HUES6 (cell line): ENCODE results near the gene UBTD2.

Experiments
- H3K27ac ChIP-seq: 2 replicates; pipeline ENCODE4 v1.7.0; 2013; ENCODE audit warnings: low read depth, mild to moderate bottlenecking, low read length, inconsistent platforms
- H3K27me3 ChIP-seq: 2 replicates; pipeline ENCODE4 v1.6.1; 2013; ENCODE audit warnings: low read length; ENCODE audit not compliant: control insufficient read depth, insufficient read depth
- H3K36me3 ChIP-seq: 2 replicates; pipeline ENCODE4 v1.6.1; 2013; ENCODE audit warnings: low read length; ENCODE audit not compliant: control insufficient read depth, insufficient read depth
- H3K4me1 ChIP-seq: 2 replicates; pipeline ENCODE4 v1.6.1; 2013; ENCODE audit warnings: low read length; ENCODE audit not compliant: control insufficient read depth, insufficient read depth
- H3K4me3 ChIP-seq: 2 replicates; pipeline ENCODE4 v1.5.1; 2013; ENCODE audit warnings: low read depth, low read length
- H3K9ac ChIP-seq: one replicate; pipeline ENCODE4 v1.6.1; 2013; ENCODE audit warnings: mild to moderate bottlenecking, low read length
- H3K9me3 ChIP-seq: 2 replicates; pipeline ENCODE4 v1.6.1; 2013; ENCODE audit warnings: low read depth, low read length; ENCODE audit not compliant: control insufficient read depth, insufficient read depth

The UBTD2 gene

GRCh38 chr5:172276214-172276613 is 7.3 kb downstream of the UBTD2 start:
- no peak overlapping the region for H3K27ac ChIP-seq
- 0 out of 2 replicates have a peak, but pooled peaks cover 3% of the 10 kb centered on the region for H3K36me3 ChIP-seq
- no peak overlapping the region for H3K4me3 ChIP-seq
- H3K9me3 ChIP-seq: no peaks in the 10 kb centered on the region
- no peaks in the 10 kb centered on the region for H3K27me3 ChIP-seq
- no peak overlapping the region for H3K9ac ChIP-seq
- H3K4me1 ChIP-seq: peaks cover 11% of the 10 kb centered on the region

- Histone ChIP-seq H3K4me1 (peaks cover 6% of the 10 kb centered on the region; the same call in 1 of the 2 replicates), H3K9ac (no peak overlapping the region), H3K36me3 (0 out of 2 replicates have a peak, but pooled peaks cover 3% of the 10 kb centered on the region), H3K27ac (no peak overlapping the region), H3K27me3 (no peaks in the 10 kb centered on the region), H3K9me3 (no peaks in the 10 kb centered on the region), H3K4me3 (no peak overlapping the region)
Measured at GRCh38 chr5:172274951-172275753, 8.4 kb downstream of the UBTD2 start.

- H3K9ac ChIP-seq: no peak overlapping the region
- H3K4me1 ChIP-seq: no peaks in the 10 kb centered on the region
- no peak overlapping the region for H3K27ac ChIP-seq
- peaks cover 6% of the 10 kb centered on the region; the same call in 1 of the 2 replicates for H3K36me3 ChIP-seq
- no peaks in the 10 kb centered on the region for H3K9me3 ChIP-seq
- no peak overlapping the region for H3K4me3 ChIP-seq
- H3K27me3 ChIP-seq: no peaks in the 10 kb centered on the region
Measured at GRCh38 chr5:172267943-172268342, 15.6 kb downstream of the UBTD2 start.

GRCh38 chr5:172266676-172267092 is 16.9 kb downstream of the UBTD2 start:
- Histone ChIP-seq H3K27me3 (no peaks in the 10 kb centered on the region), H3K9me3 (no peaks in the 10 kb centered on the region), H3K27ac (no peak overlapping the region), H3K36me3 (peaks cover 6% of the 10 kb centered on the region; the same call in 1 of the 2 replicates), H3K4me1 (no peaks in the 10 kb centered on the region), H3K4me3 (no peak overlapping the region), H3K9ac (no peak overlapping the region)

GRCh38 chr5:172266071-172266675 is 17.4 kb downstream of the UBTD2 start:
- H3K9me3 ChIP-seq: no peaks in the 10 kb centered on the region
- peaks cover 1% of the 10 kb centered on the region; the same call in 1 of the 2 replicates for H3K4me1 ChIP-seq
- no peak overlapping the region for H3K4me3 ChIP-seq
- H3K36me3 ChIP-seq: peaks cover 6% of the 10 kb centered on the region; the same call in 1 of the 2 replicates
- no peak overlapping the region for H3K27ac ChIP-seq
- no peaks in the 10 kb centered on the region for H3K27me3 ChIP-seq
- H3K9ac ChIP-seq: no peak overlapping the region

- Histone ChIP-seq H3K36me3 (peaks cover 10% of the 10 kb centered on the region), H3K4me3 (no peak overlapping the region), H3K27me3 (no peaks in the 10 kb centered on the region), H3K27ac (no peak overlapping the region), H3K4me1 (peaks cover 3% of the 10 kb centered on the region; the same call in 1 of the 2 replicates), H3K9ac (no peak overlapping the region), H3K9me3 (no peaks in the 10 kb centered on the region)
Measured at GRCh38 chr5:172264815-172265395, 18.7 kb downstream of the UBTD2 start.

GRCh38 chr5:172255444-172255843 is 28.1 kb downstream of the UBTD2 start:
- no peaks in the 10 kb centered on the region for H3K4me1 ChIP-seq
- no peak overlapping the region for H3K9ac ChIP-seq

GRCh38 chr5:172252501-172252900 is 31.1 kb downstream of the UBTD2 start:
- Histone ChIP-seq H3K27ac (no peak overlapping the region), H3K27me3 (no peaks in the 10 kb centered on the region), H3K9ac (no peak overlapping the region), H3K9me3 (peaks cover 6% of the 10 kb centered on the region; the same call in 1 of the 2 replicates), H3K4me1 (no peaks in the 10 kb centered on the region), H3K4me3 (no peak overlapping the region), H3K36me3 (peaks cover 10% of the 10 kb centered on the region)

More at GRCh38 chr5:172255444-172255843, 28.1 kb downstream of the UBTD2 start:
- Histone ChIP-seq H3K4me3 (no peak overlapping the region), H3K36me3 (peaks cover 17% of the 10 kb centered on the region), H3K27ac (no peak overlapping the region), H3K9me3 (peaks cover 16% of the 10 kb centered on the region; the same call in 1 of the 2 replicates), H3K27me3 (no peaks in the 10 kb centered on the region)

GRCh38 chr5:172251419-172251818 is 32.1 kb downstream of the UBTD2 start:
- H3K27ac ChIP-seq: no peak overlapping the region
- no peak overlapping the region for H3K9ac ChIP-seq
- peaks cover 6% of the 10 kb centered on the region; the same call in 1 of the 2 replicates for H3K9me3 ChIP-seq
- H3K4me3 ChIP-seq: no peak overlapping the region
- H3K4me1 ChIP-seq: no peaks in the 10 kb centered on the region
- peaks cover 10% of the 10 kb centered on the region for H3K36me3 ChIP-seq
- no peaks in the 10 kb centered on the region for H3K27me3 ChIP-seq

GRCh38 chr5:172248637-172249036 is 34.9 kb downstream of the UBTD2 start:
- H3K27me3 ChIP-seq: no peaks in the 10 kb centered on the region
- H3K36me3 ChIP-seq: no peaks in the 10 kb centered on the region
- H3K4me3 ChIP-seq: no peak overlapping the region
- no peaks in the 10 kb centered on the region for H3K4me1 ChIP-seq
- H3K27ac ChIP-seq: no peak overlapping the region
- H3K9me3 ChIP-seq: no peaks in the 10 kb centered on the region; the same call in 1 of the 2 replicates
- H3K9ac ChIP-seq: no peak overlapping the region

GRCh38 chr5:172245703-172246125 is 37.9 kb downstream of the UBTD2 start:
- Histone ChIP-seq H3K9ac (no peak overlapping the region), H3K27ac (no peak overlapping the region), H3K4me3 (no peak overlapping the region), H3K9me3 (no peaks in the 10 kb centered on the region), H3K27me3 (no peaks in the 10 kb centered on the region), H3K36me3 (no peaks in the 10 kb centered on the region), H3K4me1 (no peaks in the 10 kb centered on the region)
